ENCODE data around the gene PPDPF. TPM values are rescaled to one million over a fixed set of nuclear protein-coding genes. Genes with fewer than 3 reads are reported as not detected.

PPDPF gene
- total RNA-seq, 4 donors from 2014 or later: 122 to 426 (median 348) TPM

DNA sequence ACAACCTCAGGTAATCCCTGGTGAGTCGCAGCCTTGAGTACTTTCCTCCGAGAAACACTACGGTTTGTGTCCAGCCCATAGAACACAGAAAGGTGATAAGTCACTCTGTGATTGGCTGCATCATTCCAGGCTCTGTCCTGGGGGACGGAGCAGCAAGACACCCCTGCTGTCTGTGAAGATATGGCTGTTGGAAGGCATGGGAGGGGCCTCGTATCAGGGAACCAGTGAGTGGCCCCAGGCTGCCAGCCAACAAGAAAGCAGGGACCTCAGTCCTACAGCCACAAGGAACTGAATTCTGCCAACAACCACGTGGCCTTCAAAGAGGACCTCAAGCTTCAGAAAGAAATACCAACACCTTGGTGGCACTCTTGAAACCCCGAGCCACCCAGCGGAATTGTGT lies 15.3 kb upstream of the PPDPF start:
- no peak overlapping the region for H3K4me3 ChIP-seq (ENCODE audit: low read depth, poor library complexity, severe bottlenecking)
- WGBS, 2 donors: 80 to 91% methylated on average over 8 of the region's 8 CpGs
- no peak for DNase-seq (ENCODE audit: low spot score in 2 of 2)
- intact Hi-C loops (cut with DNase I; ENCODE audit: low total_unique reads): no loop called here
- no peak for TF ChIP-seq POLR2A (IDR thresholded peaks at IDR 0.05)
- TF ChIP-seq, protein P1, sequence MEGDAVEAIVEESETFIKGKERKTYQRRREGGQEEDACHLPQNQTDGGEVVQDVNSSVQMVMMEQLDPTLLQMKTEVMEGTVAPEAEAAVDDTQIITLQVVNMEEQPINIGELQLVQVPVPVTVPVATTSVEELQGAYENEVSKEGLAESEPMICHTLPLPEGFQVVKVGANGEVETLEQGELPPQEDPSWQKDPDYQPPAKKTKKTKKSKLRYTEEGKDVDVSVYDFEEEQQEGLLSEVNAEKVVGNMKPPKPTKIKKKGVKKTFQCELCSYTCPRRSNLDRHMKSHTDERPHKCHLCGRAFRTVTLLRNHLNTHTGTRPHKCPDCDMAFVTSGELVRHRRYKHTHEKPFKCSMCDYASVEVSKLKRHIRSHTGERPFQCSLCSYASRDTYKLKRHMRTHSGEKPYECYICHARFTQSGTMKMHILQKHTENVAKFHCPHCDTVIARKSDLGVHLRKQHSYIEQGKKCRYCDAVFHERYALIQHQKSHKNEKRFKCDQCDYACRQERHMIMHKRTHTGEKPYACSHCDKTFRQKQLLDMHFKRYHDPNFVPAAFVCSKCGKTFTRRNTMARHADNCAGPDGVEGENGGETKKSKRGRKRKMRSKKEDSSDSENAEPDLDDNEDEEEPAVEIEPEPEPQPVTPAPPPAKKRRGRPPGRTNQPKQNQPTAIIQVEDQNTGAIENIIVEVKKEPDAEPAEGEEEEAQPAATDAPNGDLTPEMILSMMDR (IDR thresholded peaks at IDR 0.05): no peak

DNA sequence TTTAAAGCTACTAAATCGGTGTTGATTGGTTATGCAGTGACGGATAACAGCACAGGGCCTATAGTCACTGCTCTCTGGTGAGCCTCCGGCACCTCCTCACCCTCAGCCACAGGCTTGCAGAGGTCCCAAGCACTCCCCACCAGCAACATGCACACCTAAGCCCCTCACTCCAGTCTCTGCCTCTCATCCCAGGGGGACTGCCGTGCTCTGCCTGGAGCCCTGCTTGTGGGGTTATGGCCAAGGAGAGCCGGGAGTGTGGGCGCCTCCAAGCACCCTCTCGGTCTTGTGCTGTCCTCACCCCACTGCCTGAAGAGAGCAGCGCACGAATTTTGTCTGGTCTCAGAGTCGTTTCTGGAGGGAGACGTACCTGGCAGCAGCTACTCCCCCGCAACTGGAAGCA lies 14.8 kb upstream of the PPDPF start:
- intact Hi-C loops (cut with DNase I; ENCODE audit: low total_unique reads): no loop called here
- TF ChIP-seq, protein P1 (IDR thresholded peaks at IDR 0.05): no peak
- no peak for TF ChIP-seq POLR2A (IDR thresholded peaks at IDR 0.05)
- no peak overlapping the region for H3K4me3 ChIP-seq (ENCODE audit: low read depth, poor library complexity, severe bottlenecking)
- 77 to 91% methylated on average over 12 of the region's 12 CpGs for WGBS, 2 donors
- no peak for DNase-seq (ENCODE audit: low spot score in 2 of 2)

DNA sequence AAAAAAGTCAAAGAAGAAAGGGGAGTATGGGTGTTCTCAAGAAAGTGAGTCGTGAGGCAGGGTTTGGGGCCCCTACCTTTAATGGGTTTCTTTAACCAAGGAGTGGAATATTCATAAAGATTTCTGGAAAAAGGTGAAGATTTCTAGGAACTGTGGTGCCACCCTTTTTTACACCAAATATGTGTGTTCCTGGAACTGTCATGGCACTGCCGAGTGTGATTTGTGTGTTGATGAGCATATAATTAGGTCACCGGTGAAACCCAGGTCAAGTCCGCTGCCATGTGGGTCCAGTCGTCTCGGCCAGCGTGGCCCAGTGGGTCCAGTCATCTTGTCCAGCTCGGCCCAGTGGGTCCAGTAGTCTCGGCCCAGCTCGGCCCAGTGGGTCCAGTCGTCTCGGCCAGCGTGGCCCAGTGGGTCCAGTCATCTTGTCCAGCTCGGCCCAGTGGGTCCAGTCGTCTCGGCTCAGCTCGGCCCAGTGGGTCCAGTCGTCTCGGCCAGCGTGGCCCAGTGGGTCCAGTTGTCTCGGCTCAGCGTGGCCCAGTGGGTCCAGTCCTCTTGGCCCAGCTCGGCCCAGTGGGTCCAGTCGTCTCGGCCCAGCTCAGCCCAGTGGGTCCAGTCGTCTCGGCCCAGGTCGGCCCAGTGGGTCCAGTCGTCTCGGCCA lies 13.4 kb upstream of the PPDPF start:
- TF ChIP-seq POLR2A (IDR thresholded peaks at IDR 0.05): no peak
- TF ChIP-seq, protein P1 (IDR thresholded peaks at IDR 0.05): no peak
- no peak overlapping the region for H3K4me3 ChIP-seq (ENCODE audit: low read depth, poor library complexity, severe bottlenecking)
- intact Hi-C loops (cut with DNase I; ENCODE audit: low total_unique reads): no loop called here
- DNase-seq (ENCODE audit: low spot score in 2 of 2): no peak
- WGBS, 2 donors: 90 to 97% methylated on average over 30 of the region's 30 CpGs

DNA sequence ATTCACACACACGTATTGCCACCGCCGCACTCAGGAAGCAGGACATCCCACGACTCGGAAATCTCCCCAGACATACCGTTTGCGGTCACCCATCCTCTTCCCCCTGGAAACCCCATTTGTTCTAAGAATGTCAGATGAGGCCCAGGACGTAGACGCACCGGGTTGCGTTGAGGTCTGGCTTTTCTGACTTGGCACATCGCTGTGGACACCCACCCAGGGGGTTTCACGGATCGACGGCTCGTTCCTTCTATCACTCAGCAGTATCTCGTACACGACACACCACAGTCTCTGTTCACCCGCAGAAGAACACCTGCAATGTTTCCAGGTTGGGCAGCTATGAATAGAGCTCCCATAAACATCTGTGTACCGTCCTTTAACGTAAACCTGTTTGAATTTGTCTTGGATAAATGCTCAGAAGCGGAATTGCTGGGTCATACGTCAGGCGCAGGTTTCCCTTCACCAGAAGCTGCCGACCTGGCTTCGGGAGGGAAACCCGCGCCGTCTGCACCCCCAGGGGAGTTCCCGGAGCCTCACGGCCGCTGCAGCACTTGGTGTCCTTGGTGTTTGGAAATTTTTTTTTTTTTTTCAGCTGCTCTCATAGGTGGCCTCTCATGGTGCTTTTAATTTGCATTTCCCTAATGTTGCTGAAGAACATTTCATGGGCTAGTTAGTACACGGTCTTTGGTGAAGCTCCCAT lies 12.3 kb upstream of the PPDPF start:
- TF ChIP-seq, protein P1 (IDR thresholded peaks at IDR 0.05): no peak
- no peak for TF ChIP-seq POLR2A (IDR thresholded peaks at IDR 0.05)
- intact Hi-C loops (cut with DNase I; ENCODE audit: low total_unique reads): no loop called here
- WGBS, 2 donors: 85 to 86% methylated on average over 33 of the region's 33 CpGs
- DNase-seq (ENCODE audit: low spot score in 2 of 2): no peak
- H3K4me3 ChIP-seq (ENCODE audit: low read depth, poor library complexity, severe bottlenecking): no peak overlapping the region

DNA sequence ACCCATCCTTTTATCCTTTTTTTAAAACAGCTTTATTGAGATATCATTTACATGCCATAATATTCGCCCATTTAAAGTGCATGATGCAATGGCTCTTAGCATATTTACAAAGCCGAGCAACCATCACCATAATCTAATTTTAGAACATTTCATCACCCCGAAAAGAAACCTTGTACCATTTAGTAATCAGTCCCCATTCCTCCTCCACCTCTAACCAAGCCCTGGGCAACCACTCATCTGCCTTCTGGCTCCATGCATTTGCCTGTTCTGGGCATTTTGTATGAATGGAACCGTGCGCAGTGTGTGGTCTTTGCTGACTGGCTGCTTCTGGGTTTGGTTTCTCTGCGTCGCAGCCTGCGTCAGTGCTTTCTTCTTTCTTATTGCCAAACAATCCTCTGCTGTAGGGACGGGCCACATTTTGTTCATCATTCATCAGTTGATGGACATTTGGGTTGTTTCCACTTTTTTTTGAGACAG lies 11.4 kb upstream of the PPDPF start:
- H3K4me3 ChIP-seq (ENCODE audit: low read depth, poor library complexity, severe bottlenecking): no peak overlapping the region
- intact Hi-C loops (cut with DNase I; ENCODE audit: low total_unique reads): no loop called here
- WGBS, 2 donors: 84 to 87% methylated on average over 9 of the region's 9 CpGs
- TF ChIP-seq, protein P1 (IDR thresholded peaks at IDR 0.05): no peak
- no peak for TF ChIP-seq POLR2A (IDR thresholded peaks at IDR 0.05)
- DNase-seq (ENCODE audit: low spot score in 2 of 2): no peak
